GM18951 (cell line): ENCODE data around the gene FOXN4.

Experiments
- POLR2A ChIP-seq: IDR thresholded peaks from 4 replicates; pipeline ENCODE4 v1.6.1; 2011; ENCODE audit warnings: mild to moderate bottlenecking; ENCODE audit not compliant: insufficient read length, insufficient read depth; ENCODE audit errors: extremely low read depth
- in situ Hi-C: fragments of 300-500 bp; cut with MboI; formaldehyde crosslinking; loops from one replicate; pipeline ENCODE4 v1.12.0; 2022; ENCODE audit warnings: low sequenced_read_pairs, mixed read lengths, inconsistent platforms; ENCODE audit not compliant: unreplicated experiment

FOXN4 gene

GRCh38 chr12:109286652-109287051 is 22.4 kb downstream of the FOXN4 start:
- no peak for TF ChIP-seq POLR2A
- in situ Hi-C loops, result no loop called here

GRCh38 chr12:109286252-109286651 is 22.8 kb downstream of the FOXN4 start:
- no peak for TF ChIP-seq POLR2A
- in situ Hi-C loops, result no loop called here

- TF ChIP-seq POLR2A, result no peak
- in situ Hi-C loops, result no loop called here
Measured at GRCh38 chr12:109284392-109284791, 24.7 kb downstream of the FOXN4 start.

- in situ Hi-C loops, result no loop called here
- no peak for TF ChIP-seq POLR2A
Measured at GRCh38 chr12:109281452-109281851, 27.6 kb downstream of the FOXN4 start.

- TF ChIP-seq POLR2A, result no peak
Measured at GRCh38 chr12:109279525-109279924, 29.6 kb downstream of the FOXN4 start.

GRCh38 chr12:109278912-109279311 is 30.2 kb downstream of the FOXN4 start:
- in situ Hi-C loops, result no loop called here

More at GRCh38 chr12:109279525-109279924, 29.6 kb downstream of the FOXN4 start:
- in situ Hi-C loops, result no loop called here

GRCh38 chr12:109277899-109278762 is 31.0 kb downstream of the FOXN4 start:
- in situ Hi-C loops, result no loop called here
- TF ChIP-seq POLR2A, result no peak

More at GRCh38 chr12:109278912-109279311, 30.2 kb downstream of the FOXN4 start:
- TF ChIP-seq POLR2A, result no peak

- TF ChIP-seq POLR2A, result no peak
- in situ Hi-C loops, result no loop called here
Measured at GRCh38 chr12:109277255-109277898, 31.7 kb downstream of the FOXN4 start.

GRCh38 chr12:109276160-109276559 is 32.9 kb downstream of the FOXN4 start:
- TF ChIP-seq POLR2A, result no peak
- in situ Hi-C loops, result no loop called here

- in situ Hi-C loops, result no loop called here
- no peak for TF ChIP-seq POLR2A
Measured at GRCh38 chr12:109275173-109275572, 33.9 kb downstream of the FOXN4 start.

- in situ Hi-C loops, result no loop called here
- no peak for TF ChIP-seq POLR2A
Measured at GRCh38 chr12:109274381-109274780, 34.7 kb downstream of the FOXN4 start.

GRCh38 chr12:109273354-109273753 is 35.7 kb downstream of the FOXN4 start:
- TF ChIP-seq POLR2A, result no peak
- in situ Hi-C loops, result no loop called here

- no peak for TF ChIP-seq POLR2A
- in situ Hi-C loops, result no loop called here
Measured at GRCh38 chr12:109271418-109271817, 37.7 kb downstream of the FOXN4 start.

- in situ Hi-C loops, result no loop called here
- no peak for TF ChIP-seq POLR2A
Measured at GRCh38 chr12:109270494-109270893, 38.6 kb downstream of the FOXN4 start.
